ENCODE data around the gene INAVA. TPM values are rescaled to one million over a fixed set of nuclear protein-coding genes. Genes with fewer than 3 reads are reported as not detected.

The INAVA gene
- total and polyA plus RNA-seq, 2 donors from 2014 or later = 22.1 to 48.8 TPM

- DNase-seq (no peak), FAIRE-seq (no peak)
- Histone ChIP-seq H3K4me3 (ENCODE audit: low read length in 3 of 3) (no peak overlapping the region), H3K27ac (ENCODE audit: low read depth in 2 of 2, low read length in 2 of 2) (no peak overlapping the region), H3K27me3 (ENCODE audit: control insufficient read depth, insufficient read depth, low read length) (no peaks in the 10 kb centered on the region), H3K9me3 (ENCODE audit: control insufficient read depth in 2 of 3, insufficient read depth in 1 of 3, low read length in 3 of 3) (no peaks in the 10 kb centered on the region), H3K4me1 (ENCODE audit: control insufficient read depth in 2 of 3, insufficient read depth in 2 of 3, low read depth in 1 of 3, low read length in 3 of 3) (no peaks in the 10 kb centered on the region), H3K9ac (ENCODE audit: low read length in 3 of 3) (no peak overlapping the region), H3K36me3 (ENCODE audit: control insufficient read depth in 2 of 3, insufficient read depth in 3 of 3, low read length in 3 of 3) (peaks cover 9 to 24% (median 23%) of the 10 kb centered on the region in 3 donors)
- no peak for TF ChIP-seq CTCF (IDR thresholded peaks at IDR 0.05; ENCODE audit: borderline replicate concordance, extremely low read depth, insufficient read depth)
- intact Hi-C loops (cut with DNase I) = no loop called here
Observed at GRCh38 chr1:200849430-200849829, 45.3 kb upstream of the INAVA start.

GRCh38 chr1:200850554-200850953, 44.1 kb upstream of the INAVA start:
- no peak for DNase-seq
- Histone ChIP-seq H3K27ac (ENCODE audit: low read depth in 2 of 2, low read length in 2 of 2) (no peak overlapping the region), H3K9ac (ENCODE audit: low read length in 3 of 3) (no peak overlapping the region), H3K4me1 (ENCODE audit: control insufficient read depth in 2 of 3, insufficient read depth in 2 of 3, low read depth in 1 of 3, low read length in 3 of 3) (no peaks in the 10 kb centered on the region), H3K36me3 (ENCODE audit: control insufficient read depth in 2 of 3, insufficient read depth in 3 of 3, low read length in 3 of 3) (peaks cover 9 to 22% (median 20%) of the 10 kb centered on the region in 3 donors), H3K9me3 (ENCODE audit: control insufficient read depth in 2 of 3, insufficient read depth in 1 of 3, low read length in 3 of 3) (no peaks in the 10 kb centered on the region), H3K4me3 (ENCODE audit: low read length in 3 of 3) (no peak overlapping the region), H3K27me3 (ENCODE audit: control insufficient read depth, insufficient read depth, low read length) (no peaks in the 10 kb centered on the region)
- intact Hi-C loops (cut with DNase I) = no loop called here
- no peak for TF ChIP-seq CTCF (IDR thresholded peaks at IDR 0.05; ENCODE audit: borderline replicate concordance, extremely low read depth, insufficient read depth)
- FAIRE-seq = no peak

- Histone ChIP-seq H3K36me3 (ENCODE audit: control insufficient read depth in 2 of 3, insufficient read depth in 3 of 3, low read length in 3 of 3) (peaks cover 2 to 15% (median 15%) of the 10 kb centered on the region in 3 donors), H3K27ac (ENCODE audit: low read depth in 2 of 2, low read length in 2 of 2) (no peak overlapping the region), H3K4me3 (ENCODE audit: low read length in 3 of 3) (no peak overlapping the region), H3K27me3 (ENCODE audit: control insufficient read depth, insufficient read depth, low read length) (no peaks in the 10 kb centered on the region), H3K9me3 (ENCODE audit: control insufficient read depth in 2 of 3, insufficient read depth in 1 of 3, low read length in 3 of 3) (no peaks in the 10 kb centered on the region), H3K9ac (ENCODE audit: low read length in 3 of 3) (no peak overlapping the region), H3K4me1 (ENCODE audit: control insufficient read depth in 2 of 3, insufficient read depth in 2 of 3, low read depth in 1 of 3, low read length in 3 of 3) (no peaks in the 10 kb centered on the region)
- DNase-seq (peak in 2 of 5 donors; percentile 45 to 73), FAIRE-seq (no peak)
- TF ChIP-seq CTCF (IDR thresholded peaks at IDR 0.05; ENCODE audit: borderline replicate concordance, extremely low read depth, insufficient read depth) = no peak
- intact Hi-C loops (cut with DNase I) = no loop called here
Observed at GRCh38 chr1:200856716-200857357, 37.9 kb upstream of the INAVA start.

GRCh38 chr1:200857804-200858203, 36.9 kb upstream of the INAVA start:
- H3K9me3 ChIP-seq (ENCODE audit: control insufficient read depth in 2 of 3, insufficient read depth in 1 of 3, low read length in 3 of 3) = no peaks in the 10 kb centered on the region
- no peak for DNase-seq
- H3K9ac ChIP-seq (ENCODE audit: low read length in 3 of 3) = no peak overlapping the region
- no peak for TF ChIP-seq CTCF (IDR thresholded peaks at IDR 0.05; ENCODE audit: borderline replicate concordance, extremely low read depth, insufficient read depth)
- no peak overlapping the region for H3K4me3 ChIP-seq (ENCODE audit: low read length in 3 of 3)
- H3K27ac ChIP-seq (ENCODE audit: low read depth in 2 of 2, low read length in 2 of 2) = no peak overlapping the region
- H3K4me1 ChIP-seq (ENCODE audit: control insufficient read depth in 2 of 3, insufficient read depth in 2 of 3, low read depth in 1 of 3, low read length in 3 of 3) = no peaks in the 10 kb centered on the region
- intact Hi-C loops (cut with DNase I) = no loop called here
- no peaks in the 10 kb centered on the region for H3K27me3 ChIP-seq (ENCODE audit: control insufficient read depth, insufficient read depth, low read length)
- no peak for FAIRE-seq
- peaks cover 3 to 15% (median 13%) of the 10 kb centered on the region in 3 donors for H3K36me3 ChIP-seq (ENCODE audit: control insufficient read depth in 2 of 3, insufficient read depth in 3 of 3, low read length in 3 of 3)

Data from kidney (tissue), 14 donors.